BLaER1 (cell line): ENCODE results near the gene MSRB3.
"Not testable (repeated sequence)": the region's sequence is repeated elsewhere in the genome, so short reads cannot be mapped to it uniquely, and the experiment has no call there.

ENCODE experiments used
- H3K27ac ChIP-seq: shearing (Covaris generic); formaldehyde crosslinking; 2 replicates; pipeline ENCODE4 v1.8.1; 2022
- H3K27me3 ChIP-seq: shearing (Covaris generic); formaldehyde crosslinking; 2 replicates; pipeline ENCODE4 v1.8.1; 2022
- H3K36me3 ChIP-seq: shearing (Covaris generic); formaldehyde crosslinking; 2 replicates; pipeline ENCODE4 v1.8.1; 2022
- H3K4me1 ChIP-seq: shearing (Covaris generic); formaldehyde crosslinking; 2 replicates; pipeline ENCODE4 v1.8.1; 2022
- H3K4me2 ChIP-seq: shearing (Covaris generic); formaldehyde crosslinking; 2 replicates; pipeline ENCODE4 v1.8.1; 2022
- H3K4me3 ChIP-seq: shearing (Covaris generic); formaldehyde crosslinking; 2 replicates; pipeline ENCODE4 v1.8.1; 2022
- H3K9ac ChIP-seq: shearing (Covaris generic); formaldehyde crosslinking; 2 replicates; pipeline ENCODE4 v1.8.1; 2022
- H3K9me3 ChIP-seq: shearing (Covaris generic); formaldehyde crosslinking; 2 replicates; pipeline ENCODE4 v1.8.1; 2022
- H4K20me1 ChIP-seq: shearing (Covaris generic); formaldehyde crosslinking; 2 replicates; pipeline ENCODE4 v1.8.1; 2022
- Cebpa-rat ChIP-seq: shearing (Covaris generic); IDR thresholded peaks from 2 replicates; pipeline ENCODE4 v1.8.1; 2022

The MSRB3 gene

DNA sequence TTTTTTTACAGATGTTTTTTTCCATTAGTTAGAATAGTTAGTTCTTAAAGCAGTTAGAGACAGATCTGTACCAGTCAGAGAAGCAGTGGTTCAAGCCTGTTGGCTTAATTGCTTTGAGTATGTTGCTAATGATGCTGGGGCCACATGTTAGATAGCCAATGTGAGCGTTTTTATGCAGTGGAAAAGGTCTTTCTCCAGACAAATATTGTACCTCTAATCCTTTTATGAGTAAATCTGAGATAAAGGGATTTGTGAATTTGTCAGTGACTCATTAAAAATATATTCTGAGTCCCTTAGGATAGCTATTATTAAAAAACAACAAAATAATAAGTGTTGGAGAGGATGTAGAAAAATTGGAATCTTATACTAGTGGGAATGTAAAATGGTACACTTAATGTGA, 154.2 kb downstream of the MSRB3 start:
- H3K4me1 ChIP-seq = no peaks in the 10 kb centered on the region
- no peaks in the 10 kb centered on the region for H3K36me3 ChIP-seq
- no peaks in the 10 kb centered on the region for H3K27me3 ChIP-seq
- no peak overlapping the region for H3K27ac ChIP-seq
- H4K20me1 ChIP-seq = no peaks in the 10 kb centered on the region
- peaks cover 2% of the 10 kb centered on the region; the same call in 1 of the 2 replicates for H3K9me3 ChIP-seq
- H3K4me2 ChIP-seq = no peak overlapping the region
- H3K4me3 ChIP-seq = no peak overlapping the region
- no peak for TF ChIP-seq Cebpa-rat
- no peak overlapping the region for H3K9ac ChIP-seq

DNA sequence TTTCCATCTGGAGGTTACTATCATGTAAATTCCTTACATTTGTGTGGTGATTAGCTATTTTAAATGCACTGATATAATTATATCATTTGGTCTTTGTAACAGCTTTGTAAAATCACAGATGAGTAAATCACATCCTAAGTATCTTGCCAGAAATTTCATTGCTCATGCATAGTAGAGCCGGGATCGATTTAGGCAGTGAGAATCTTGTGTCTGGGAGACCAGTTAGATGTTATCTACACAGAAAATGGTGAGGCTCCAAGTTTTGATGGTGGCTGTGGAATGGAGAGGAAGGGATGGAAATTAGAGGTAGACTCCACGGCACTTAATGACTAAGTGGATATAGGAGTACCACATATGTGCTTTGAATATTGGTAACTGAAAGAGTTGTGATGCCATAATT, 156.3 kb downstream of the MSRB3 start:
- Histone ChIP-seq H3K9me3 (peaks cover 13% of the 10 kb centered on the region; the same call in 1 of the 2 replicates), H3K4me2 (no peak overlapping the region), H3K36me3 (no peaks in the 10 kb centered on the region), H3K27me3 (no peaks in the 10 kb centered on the region), H3K9ac (no peak overlapping the region), H3K27ac (no peak overlapping the region), H3K4me3 (no peak overlapping the region), H3K4me1 (no peaks in the 10 kb centered on the region), H4K20me1 (no peaks in the 10 kb centered on the region)
- TF ChIP-seq Cebpa-rat = no peak

GRCh38 chr12:65443038-65443437, 164.6 kb downstream of the MSRB3 start:
- H3K4me3 ChIP-seq = no peak overlapping the region
- H3K27ac ChIP-seq = no peak overlapping the region
- H3K27me3 ChIP-seq = no peaks in the 10 kb centered on the region
- TF ChIP-seq Cebpa-rat = no peak
- no peaks in the 10 kb centered on the region for H3K36me3 ChIP-seq
- no peak overlapping the region for H3K9ac ChIP-seq
- H3K4me2 ChIP-seq = no peak overlapping the region
- no peaks in the 10 kb centered on the region for H4K20me1 ChIP-seq
- H3K4me1 ChIP-seq = no peaks in the 10 kb centered on the region
- peaks cover 7% of the 10 kb centered on the region; the same call in 1 of the 2 replicates for H3K9me3 ChIP-seq

- Histone ChIP-seq H3K4me2 (no peak overlapping the region), H3K9ac (no peak overlapping the region), H3K27ac (no peak overlapping the region), H3K9me3 (no peaks in the 10 kb centered on the region), H4K20me1 (no peaks in the 10 kb centered on the region), H3K36me3 (no peaks in the 10 kb centered on the region), H3K4me3 (no peak overlapping the region), H3K27me3 (no peaks in the 10 kb centered on the region), H3K4me1 (no peaks in the 10 kb centered on the region)
- TF ChIP-seq Cebpa-rat = no peak
Observed at GRCh38 chr12:65444996-65445395, 166.5 kb downstream of the MSRB3 start.

GRCh38 chr12:65446901-65447300, 168.4 kb downstream of the MSRB3 start:
- Histone ChIP-seq H3K9ac (no peak overlapping the region), H3K27me3 (no peaks in the 10 kb centered on the region), H3K36me3 (no peaks in the 10 kb centered on the region), H4K20me1 (no peaks in the 10 kb centered on the region), H3K27ac (no peak overlapping the region), H3K4me2 (no peak overlapping the region), H3K4me1 (no peaks in the 10 kb centered on the region), H3K4me3 (no peak overlapping the region), H3K9me3 (no peaks in the 10 kb centered on the region)
- no peak for TF ChIP-seq Cebpa-rat

- Histone ChIP-seq H3K27ac (no peak overlapping the region), H3K4me2 (no peak overlapping the region), H3K4me3 (no peak overlapping the region), H3K9ac (no peak overlapping the region), H3K36me3 (no peaks in the 10 kb centered on the region), H3K9me3 (no peaks in the 10 kb centered on the region), H3K27me3 (no peaks in the 10 kb centered on the region), H3K4me1 (no peaks in the 10 kb centered on the region), H4K20me1 (no peaks in the 10 kb centered on the region)
- no peak for TF ChIP-seq Cebpa-rat
Observed at GRCh38 chr12:65449400-65449799, 170.9 kb downstream of the MSRB3 start.

GRCh38 chr12:65450625-65451024, 172.1 kb downstream of the MSRB3 start:
- no peak for TF ChIP-seq Cebpa-rat
- no peaks in the 10 kb centered on the region for H3K27me3 ChIP-seq
- H3K36me3 ChIP-seq = no peaks in the 10 kb centered on the region
- H3K9me3 ChIP-seq = no peaks in the 10 kb centered on the region
- H3K4me1 ChIP-seq = no peaks in the 10 kb centered on the region
- H4K20me1 ChIP-seq = no peaks in the 10 kb centered on the region
- H3K4me3 ChIP-seq = no peak overlapping the region
- H3K27ac ChIP-seq = no peak overlapping the region
- H3K9ac ChIP-seq = no peak overlapping the region
- H3K4me2 ChIP-seq = no peak overlapping the region

DNA sequence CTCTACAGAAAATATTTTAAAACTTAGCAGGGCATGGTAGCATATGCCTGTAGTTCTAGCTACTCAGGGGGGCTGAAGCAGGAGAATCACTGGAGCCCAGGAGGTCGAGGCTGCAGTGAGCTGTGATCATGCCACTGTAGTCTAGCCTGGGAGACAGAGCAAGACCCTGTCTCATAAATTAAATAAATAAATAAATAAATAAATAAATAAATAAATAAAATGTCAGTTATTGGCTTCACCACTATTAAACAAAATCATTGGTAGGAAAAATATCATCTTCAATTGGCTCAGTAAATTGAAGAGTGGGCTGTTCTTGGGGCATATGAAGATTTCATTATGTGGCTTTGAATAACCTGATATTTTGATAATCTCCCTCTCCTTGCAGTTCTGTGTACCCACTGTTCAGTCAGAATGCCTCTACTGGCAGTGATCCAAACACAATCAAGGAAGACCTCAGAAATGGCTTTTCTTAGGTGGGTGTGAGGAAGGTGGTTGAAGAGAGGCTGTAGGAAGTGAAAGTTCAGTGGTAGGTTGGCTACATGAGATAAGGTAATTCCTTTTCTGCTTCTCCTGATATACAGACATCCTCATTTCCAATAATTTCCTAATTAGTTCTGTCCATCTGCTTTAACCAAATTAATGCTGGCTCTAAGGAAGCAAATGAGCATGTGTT, 175.8 kb downstream of the MSRB3 start:
- no peak overlapping the region for H3K27ac ChIP-seq
- H3K4me3 ChIP-seq = no peak overlapping the region
- no peaks in the 10 kb centered on the region for H4K20me1 ChIP-seq
- H3K36me3 ChIP-seq = no peaks in the 10 kb centered on the region
- no peaks in the 10 kb centered on the region for H3K27me3 ChIP-seq
- no peak for TF ChIP-seq Cebpa-rat
- H3K9ac ChIP-seq = no peak overlapping the region
- no peaks in the 10 kb centered on the region for H3K4me1 ChIP-seq
- no peaks in the 10 kb centered on the region for H3K9me3 ChIP-seq
- H3K4me2 ChIP-seq = no peak overlapping the region

- H3K36me3 ChIP-seq, H3K4me1 ChIP-seq, H4K20me1 ChIP-seq, H3K27ac ChIP-seq, H3K9ac ChIP-seq, H3K27me3 ChIP-seq, H3K4me2 ChIP-seq, H3K4me3 ChIP-seq, H3K9me3 ChIP-seq: not testable (repeated sequence)
Observed at GRCh38 chr12:65457341-65457740, 178.9 kb downstream of the MSRB3 start.

DNA sequence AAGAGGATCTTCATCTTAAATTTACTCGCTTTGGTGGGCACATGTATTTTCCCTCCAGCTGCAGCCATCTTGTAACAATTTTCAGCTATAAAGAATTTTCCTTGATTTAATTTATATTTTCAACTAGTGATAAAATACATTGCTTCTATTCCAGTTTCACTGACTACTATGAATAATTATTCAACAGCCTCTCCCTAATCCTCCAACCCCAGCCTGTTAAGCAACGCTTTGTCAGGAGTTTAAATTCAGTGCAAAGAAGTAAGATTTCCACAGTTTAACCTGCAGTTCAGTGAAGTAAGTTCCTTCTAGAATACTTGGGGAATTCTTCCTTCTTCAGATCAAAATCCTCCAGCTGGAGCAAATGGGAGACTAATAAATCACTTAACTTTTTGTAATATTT, 180.2 kb downstream of the MSRB3 start:
- no peak overlapping the region for H3K4me3 ChIP-seq
- H4K20me1 ChIP-seq = no peaks in the 10 kb centered on the region
- no peak overlapping the region for H3K9ac ChIP-seq
- H3K27me3 ChIP-seq = no peaks in the 10 kb centered on the region
- H3K36me3 ChIP-seq = no peaks in the 10 kb centered on the region
- H3K9me3 ChIP-seq = no peaks in the 10 kb centered on the region
- TF ChIP-seq Cebpa-rat = no peak
- H3K4me2 ChIP-seq = no peak overlapping the region
- H3K4me1 ChIP-seq = no peaks in the 10 kb centered on the region
- no peak overlapping the region for H3K27ac ChIP-seq

DNA sequence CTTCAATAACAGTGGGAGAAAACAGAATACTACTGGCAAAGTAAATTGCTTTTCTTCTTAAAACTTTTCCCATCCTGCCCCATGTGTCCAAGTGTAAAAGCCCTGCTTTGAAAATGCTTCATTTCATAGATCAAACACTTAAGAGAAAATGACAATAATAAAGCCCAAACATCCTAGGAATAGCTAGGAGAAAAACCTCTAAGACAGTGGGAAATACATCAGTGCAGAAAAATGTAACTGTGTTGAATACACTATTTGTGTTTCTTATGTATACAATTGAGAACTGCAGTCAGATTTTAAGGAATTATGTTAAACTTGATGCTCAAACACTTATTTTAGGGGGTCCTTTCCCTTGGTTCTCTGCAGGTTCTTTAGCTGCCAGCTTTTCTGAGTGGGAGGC, 181.1 kb downstream of the MSRB3 start:
- Histone ChIP-seq H3K4me3 (no peak overlapping the region), H3K9me3 (no peaks in the 10 kb centered on the region), H3K36me3 (no peaks in the 10 kb centered on the region), H3K4me1 (no peaks in the 10 kb centered on the region), H3K9ac (no peak overlapping the region), H3K27ac (no peak overlapping the region), H3K4me2 (no peak overlapping the region), H4K20me1 (no peaks in the 10 kb centered on the region), H3K27me3 (no peaks in the 10 kb centered on the region)
- no peak for TF ChIP-seq Cebpa-rat
